Mucosa of stomach (tissue), 1 donor: Measurements from ENCODE around the gene GPATCH8.
A peak's percentile ranks its signal among the peaks of the same experiment; 100 is the strongest.
"Not testable (repeated sequence)": the region's sequence is repeated elsewhere in the genome, so short reads cannot be mapped to it uniquely, and the experiment has no call there.

ENCODE experiments used
- H3K27me3 ChIP-seq: one replicate; pipeline ENCODE4 v1.7.0; 2013; ENCODE audit warnings: mild to moderate bottlenecking, low read length; ENCODE audit not compliant: control insufficient read depth, insufficient read depth
- H3K36me3 ChIP-seq: one replicate; pipeline ENCODE4 v1.7.0; 2013; ENCODE audit warnings: low read length; ENCODE audit not compliant: control insufficient read depth, insufficient read depth
- H3K4me1 ChIP-seq: one replicate; pipeline ENCODE4 v1.7.0; 2013; ENCODE audit warnings: mild to moderate bottlenecking, low read length; ENCODE audit not compliant: control insufficient read depth, insufficient read depth
- H3K4me3 ChIP-seq: one replicate; pipeline ENCODE4 v1.7.0; 2013; ENCODE audit warnings: low read length
- H3K9ac ChIP-seq: one replicate; pipeline ENCODE4 v1.7.0; 2013; ENCODE audit warnings: mild to moderate bottlenecking, low read length, moderate library complexity
- H3K9me3 ChIP-seq: one replicate; pipeline ENCODE4 v1.7.0; 2013; ENCODE audit warnings: mild to moderate bottlenecking, low read length, moderate library complexity; ENCODE audit not compliant: control insufficient read depth
- donor health status: Pancreatic carcinoma.

GPATCH8 gene

DNA sequence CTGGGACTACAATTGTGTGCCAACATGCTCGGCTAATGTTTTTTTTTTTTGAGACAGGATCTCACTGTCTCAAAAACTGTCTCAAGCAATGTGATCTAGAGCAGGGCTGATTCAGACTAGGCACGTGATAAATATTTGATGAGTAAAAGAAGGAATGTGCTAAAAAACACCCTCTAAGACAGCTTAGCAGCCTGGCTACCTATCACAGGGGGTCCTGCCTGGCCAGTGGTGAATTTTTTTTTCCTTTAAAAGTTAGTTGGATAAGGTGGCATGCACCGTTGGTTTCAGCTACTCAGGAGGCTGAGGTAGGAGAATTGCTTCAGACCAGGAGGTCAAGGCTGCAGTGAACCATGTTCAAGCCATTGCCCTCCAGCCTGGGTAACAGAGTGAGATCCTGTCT, 14.8 kb upstream of the GPATCH8 start:
- peaks cover 3% of the 10 kb centered on the region for H3K27me3 ChIP-seq
- peaks cover under 1% of the 10 kb centered on the region for H3K4me1 ChIP-seq
- H3K36me3 ChIP-seq, result no peaks in the 10 kb centered on the region
- H3K4me3 ChIP-seq, result no peak overlapping the region
- H3K9me3 ChIP-seq, result no peaks in the 10 kb centered on the region
- no peak overlapping the region for H3K9ac ChIP-seq

DNA sequence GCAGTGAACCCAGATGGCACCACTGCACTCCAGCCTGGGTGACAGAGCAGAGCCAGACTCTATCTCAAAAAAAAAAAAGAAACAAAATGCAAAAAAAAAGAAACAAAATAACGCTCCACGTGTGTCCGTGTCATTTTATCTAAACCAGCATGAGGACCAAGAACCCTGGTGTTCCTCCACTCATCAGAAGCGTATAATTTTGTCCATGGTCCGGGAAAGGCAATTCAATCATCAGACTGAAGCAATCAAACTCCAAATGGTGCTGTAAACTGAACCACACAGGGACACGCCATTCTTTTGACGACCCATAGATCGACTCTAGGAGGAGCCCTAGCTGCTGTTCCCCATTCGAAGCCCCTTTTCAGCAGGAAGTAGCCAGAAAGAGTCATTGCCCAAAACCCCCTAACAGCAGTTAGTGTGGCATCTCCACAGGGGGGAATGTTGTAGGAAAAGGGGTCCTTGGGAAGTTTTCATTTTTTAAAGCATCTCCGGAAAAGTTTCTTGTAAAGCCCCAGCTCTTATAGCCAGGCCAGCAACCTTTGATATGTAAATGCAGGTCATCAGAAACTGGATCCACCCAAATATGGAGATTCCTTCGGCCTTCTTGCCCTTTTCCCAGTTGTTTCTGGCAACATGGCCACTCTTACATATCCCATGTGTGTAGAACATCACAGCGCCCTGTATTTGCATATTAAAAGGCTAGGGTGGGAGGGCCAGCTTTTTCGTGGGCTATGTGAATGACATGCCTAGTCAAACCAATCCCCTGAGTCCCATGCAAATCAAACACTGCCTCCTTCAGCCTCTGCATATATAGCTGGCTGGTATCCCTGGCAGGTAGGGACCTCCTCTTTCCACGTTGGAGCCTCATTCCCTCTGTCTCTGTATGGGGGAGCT, 8.3 kb upstream of the GPATCH8 start:
- not testable (repeated sequence) for H3K9ac ChIP-seq, H3K4me1 ChIP-seq, H3K36me3 ChIP-seq, H3K9me3 ChIP-seq, H3K27me3 ChIP-seq, H3K4me3 ChIP-seq

DNA sequence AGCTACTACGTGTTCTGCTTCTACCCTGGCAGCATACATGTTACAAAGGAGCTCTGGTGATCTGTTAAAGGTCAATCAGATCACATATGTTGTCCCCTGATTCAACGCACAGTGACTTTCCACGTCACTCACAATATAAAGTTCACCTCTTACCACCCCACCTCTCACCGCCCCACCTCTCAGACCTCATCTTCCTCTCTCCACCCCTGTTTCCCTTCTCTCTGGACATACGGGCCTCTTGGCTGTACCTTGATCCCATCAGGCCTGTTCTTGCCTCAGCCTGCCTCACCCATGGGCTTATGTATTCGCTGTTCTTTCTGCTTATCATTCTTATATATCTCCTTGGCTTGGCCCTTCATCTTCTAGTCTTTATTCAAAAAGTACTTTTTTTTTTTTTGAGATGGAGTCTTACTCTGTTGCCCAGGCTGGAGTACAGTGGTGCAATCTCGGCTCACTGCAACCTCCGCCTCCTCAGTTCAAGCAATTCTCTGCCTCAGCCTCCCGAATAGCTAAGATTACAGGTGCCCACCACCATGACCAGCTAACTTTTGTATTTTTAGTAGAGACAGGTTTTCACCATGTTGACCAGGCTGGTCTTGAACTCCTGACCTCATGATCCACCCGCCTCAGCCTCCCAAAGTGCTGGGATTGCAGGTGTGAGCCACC, 3.9 kb upstream of the GPATCH8 start:
- not testable (repeated sequence) for H3K4me1 ChIP-seq, H3K9me3 ChIP-seq, H3K36me3 ChIP-seq, H3K9ac ChIP-seq, H3K27me3 ChIP-seq, H3K4me3 ChIP-seq

DNA sequence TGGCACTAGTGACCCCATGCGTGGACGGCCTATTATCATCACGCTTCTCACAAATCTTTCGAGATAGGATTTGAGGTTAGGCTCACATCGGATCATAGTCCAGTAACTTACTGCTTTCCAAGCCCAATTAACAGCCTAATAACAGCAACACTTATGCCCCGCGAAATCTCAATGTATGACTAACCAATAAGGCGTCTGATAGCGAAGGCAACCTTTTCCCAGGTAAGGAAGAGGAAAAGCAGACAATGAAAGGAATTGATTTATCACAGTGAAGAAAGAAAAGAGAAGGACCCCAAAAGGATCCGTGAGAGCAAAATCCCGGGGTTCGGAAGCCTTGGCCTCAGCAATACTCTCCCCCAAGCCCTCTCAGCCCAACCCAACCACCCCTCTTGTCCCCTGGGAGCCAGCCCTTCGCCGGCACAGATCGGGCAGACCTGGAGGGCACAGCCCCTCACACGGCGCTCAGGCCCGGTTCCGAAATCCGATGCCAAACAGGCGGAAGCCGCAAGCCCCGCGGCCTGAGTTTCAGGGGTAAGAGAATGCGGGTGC, 534 bp downstream of the GPATCH8 start:
- Histone ChIP-seq H3K4me1 (peaks cover 7% of the 10 kb centered on the region), H3K36me3 (no peaks in the 10 kb centered on the region), H3K27me3 (peaks cover 4% of the 10 kb centered on the region), H3K9ac (peak overlapping the region; percentile 88), H3K9me3 (no peaks in the 10 kb centered on the region), H3K4me3 (peak overlapping the region; percentile 52)

DNA sequence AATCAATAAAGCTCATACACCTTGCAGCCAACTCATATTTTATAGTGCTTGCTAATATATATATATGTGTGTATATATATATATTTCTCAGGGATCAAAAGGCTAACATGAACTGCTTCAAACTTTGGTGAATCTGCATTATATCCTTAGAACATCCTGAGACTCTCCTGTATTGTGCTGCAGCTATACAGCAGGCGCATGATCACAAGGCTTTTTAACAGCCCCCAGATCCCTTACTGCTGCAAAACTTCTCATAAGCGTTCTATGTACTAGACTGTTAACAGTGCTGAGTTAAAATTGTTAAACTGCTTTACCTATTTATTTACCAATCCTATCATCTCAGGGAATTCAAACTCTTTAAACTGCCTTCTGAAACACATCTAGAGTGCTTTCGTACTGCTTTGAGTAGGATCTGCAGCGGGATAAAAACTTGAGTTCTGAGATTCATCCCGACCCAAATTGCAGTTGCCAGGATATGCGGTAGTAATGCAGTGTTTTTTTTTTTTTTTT, 1.3 kb downstream of the GPATCH8 start:
- peaks cover 7% of the 10 kb centered on the region for H3K4me1 ChIP-seq
- H3K4me3 ChIP-seq, result peak overlapping the region; percentile 52
- peak overlapping the region; percentile 88 for H3K9ac ChIP-seq
- no peaks in the 10 kb centered on the region for H3K9me3 ChIP-seq
- H3K27me3 ChIP-seq, result peaks cover 4% of the 10 kb centered on the region
- H3K36me3 ChIP-seq, result no peaks in the 10 kb centered on the region

DNA sequence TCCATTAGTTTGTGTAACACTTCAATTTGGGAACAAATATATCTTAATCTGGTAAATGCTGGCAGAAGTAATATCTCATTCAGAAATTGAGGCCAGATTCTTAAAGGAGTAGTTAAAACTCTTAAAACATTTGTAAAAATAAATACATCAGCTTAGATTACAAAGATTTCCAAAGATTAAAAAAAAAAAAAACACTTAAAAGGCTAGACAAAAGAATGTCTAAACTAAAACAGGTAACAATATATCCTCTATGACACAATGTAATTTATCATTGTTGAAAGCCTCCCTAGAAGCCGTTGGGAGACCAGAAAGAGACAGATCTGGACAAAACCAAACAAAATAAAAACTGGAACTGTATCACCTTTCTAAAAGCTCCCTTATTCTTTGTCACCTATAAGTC, 3.5 kb downstream of the GPATCH8 start:
- H3K4me1 ChIP-seq, result peaks cover 7% of the 10 kb centered on the region
- no peaks in the 10 kb centered on the region for H3K9me3 ChIP-seq
- H3K9ac ChIP-seq, result no peak overlapping the region
- H3K36me3 ChIP-seq, result no peaks in the 10 kb centered on the region
- no peak overlapping the region for H3K4me3 ChIP-seq
- H3K27me3 ChIP-seq, result no peaks in the 10 kb centered on the region

DNA sequence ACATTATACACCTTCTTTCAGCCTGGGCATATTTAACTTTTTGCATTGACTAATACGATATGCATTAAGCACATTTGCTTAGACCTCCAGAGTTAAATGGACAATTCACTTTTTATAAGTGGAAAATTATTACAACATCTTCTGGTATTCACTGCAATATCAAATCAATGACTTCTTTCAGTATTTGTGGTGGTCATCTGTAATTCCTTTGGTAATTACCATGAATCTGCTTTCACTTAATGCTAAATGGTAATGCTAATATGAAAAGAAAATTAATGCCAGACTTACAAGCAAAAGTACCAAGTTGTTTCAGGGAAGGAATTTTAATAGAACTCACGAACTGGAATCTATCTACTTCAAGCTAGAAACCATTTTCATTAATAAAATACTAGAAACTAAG, 6.4 kb downstream of the GPATCH8 start:
- Histone ChIP-seq H3K9ac (no peak overlapping the region), H3K4me1 (no peaks in the 10 kb centered on the region), H3K9me3 (no peaks in the 10 kb centered on the region), H3K36me3 (no peaks in the 10 kb centered on the region), H3K27me3 (no peaks in the 10 kb centered on the region), H3K4me3 (no peak overlapping the region)

DNA sequence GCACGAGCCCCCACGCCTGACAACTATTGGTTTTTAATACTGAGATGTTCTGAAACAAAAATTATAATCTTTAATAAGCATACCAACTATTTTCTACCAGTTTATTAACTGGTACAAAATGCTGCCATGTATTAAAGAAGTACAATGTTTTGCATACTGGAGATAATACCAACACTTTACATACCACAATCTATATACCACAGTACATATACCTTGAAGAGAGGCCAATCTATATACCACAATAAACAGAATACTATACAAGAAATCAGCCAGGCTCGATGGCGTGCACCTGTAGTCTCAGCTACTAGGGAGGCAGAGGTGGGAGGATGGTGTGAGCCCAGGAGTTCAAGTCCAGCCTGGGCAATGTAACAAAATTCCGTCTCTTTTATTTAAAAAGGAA, 9.9 kb downstream of the GPATCH8 start:
- no peaks in the 10 kb centered on the region for H3K27me3 ChIP-seq
- H3K9me3 ChIP-seq, result no peaks in the 10 kb centered on the region
- no peaks in the 10 kb centered on the region for H3K36me3 ChIP-seq
- H3K4me3 ChIP-seq, result no peak overlapping the region
- H3K4me1 ChIP-seq, result no peaks in the 10 kb centered on the region
- H3K9ac ChIP-seq, result no peak overlapping the region

DNA sequence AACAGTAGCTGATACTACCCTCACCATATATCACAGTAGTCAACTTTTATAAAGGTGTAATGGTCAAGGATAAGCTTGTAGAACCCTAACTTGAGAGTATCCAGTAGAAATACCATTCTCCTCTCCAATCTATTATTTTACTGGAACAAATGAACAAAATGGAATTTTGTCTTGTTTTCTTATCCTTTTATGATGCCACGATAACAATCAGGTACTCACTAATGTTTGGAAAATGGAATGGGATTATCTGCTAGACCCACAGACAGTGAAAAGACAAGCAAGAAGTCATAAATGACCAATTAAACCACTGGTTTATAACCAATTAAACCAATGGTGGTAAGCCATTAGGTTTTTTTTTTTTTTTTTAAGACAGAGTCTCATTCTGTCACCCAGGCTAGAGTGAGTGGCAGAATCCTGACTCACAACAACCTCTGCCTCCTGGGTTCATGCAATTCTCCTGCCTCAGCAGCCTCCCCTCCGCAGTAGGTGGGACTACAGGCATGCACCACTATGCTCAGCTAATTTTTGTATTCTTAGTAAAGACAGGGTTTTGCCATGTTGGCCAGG, 10.4 kb downstream of the GPATCH8 start:
- no peaks in the 10 kb centered on the region for H3K36me3 ChIP-seq
- no peaks in the 10 kb centered on the region for H3K4me1 ChIP-seq
- no peak overlapping the region for H3K4me3 ChIP-seq
- no peaks in the 10 kb centered on the region for H3K27me3 ChIP-seq
- no peaks in the 10 kb centered on the region for H3K9me3 ChIP-seq
- no peak overlapping the region for H3K9ac ChIP-seq

DNA sequence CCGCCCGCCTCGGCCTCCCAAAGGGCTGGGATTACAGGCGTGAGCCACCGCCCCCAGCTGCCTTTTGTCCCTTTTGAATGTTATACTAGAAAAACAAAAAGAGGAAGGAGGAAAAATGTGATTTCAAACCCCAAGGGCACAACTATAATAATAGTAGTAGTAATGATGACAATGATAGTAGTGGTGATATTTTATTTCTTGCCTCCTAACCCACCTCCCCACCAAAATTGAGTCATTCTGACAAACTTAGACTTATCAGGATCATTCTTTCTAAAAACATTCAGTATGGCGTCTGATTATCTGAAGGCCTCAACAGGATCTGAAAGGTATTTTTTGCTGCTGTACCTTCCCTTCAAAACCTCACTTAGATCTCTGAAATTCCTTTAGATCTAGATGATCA, 13.6 kb downstream of the GPATCH8 start:
- H3K9ac ChIP-seq, result no peak overlapping the region

DNA sequence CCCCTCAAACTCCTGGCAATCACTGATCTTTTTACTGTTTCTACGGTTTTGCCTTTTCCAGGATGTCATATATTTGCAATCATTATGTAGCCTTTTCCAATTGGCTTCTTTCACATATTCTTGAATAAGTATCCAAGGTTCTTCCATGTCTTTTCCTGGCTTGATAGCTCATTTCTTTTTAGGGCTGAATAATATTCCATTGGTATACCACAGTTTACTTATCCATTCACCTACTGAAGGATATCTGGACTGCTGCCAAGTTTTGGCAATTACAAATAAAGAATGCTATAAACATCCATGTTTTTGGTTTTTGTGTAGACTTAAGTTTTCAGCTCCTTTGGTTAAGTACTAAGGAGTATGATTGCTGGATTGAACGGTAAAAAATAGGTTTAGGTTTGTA, 16.0 kb downstream of the GPATCH8 start:
- Histone ChIP-seq H3K9ac (no peak overlapping the region), H3K36me3 (no peaks in the 10 kb centered on the region), H3K4me1 (no peaks in the 10 kb centered on the region), H3K27me3 (no peaks in the 10 kb centered on the region), H3K4me3 (no peak overlapping the region), H3K9me3 (no peaks in the 10 kb centered on the region)

More for the DNA sequence above, 13.6 kb downstream of the GPATCH8 start:
- no peaks in the 10 kb centered on the region for H3K4me1 ChIP-seq
- H3K9me3 ChIP-seq, result no peaks in the 10 kb centered on the region
- H3K4me3 ChIP-seq, result no peak overlapping the region
- no peaks in the 10 kb centered on the region for H3K27me3 ChIP-seq
- no peaks in the 10 kb centered on the region for H3K36me3 ChIP-seq

DNA sequence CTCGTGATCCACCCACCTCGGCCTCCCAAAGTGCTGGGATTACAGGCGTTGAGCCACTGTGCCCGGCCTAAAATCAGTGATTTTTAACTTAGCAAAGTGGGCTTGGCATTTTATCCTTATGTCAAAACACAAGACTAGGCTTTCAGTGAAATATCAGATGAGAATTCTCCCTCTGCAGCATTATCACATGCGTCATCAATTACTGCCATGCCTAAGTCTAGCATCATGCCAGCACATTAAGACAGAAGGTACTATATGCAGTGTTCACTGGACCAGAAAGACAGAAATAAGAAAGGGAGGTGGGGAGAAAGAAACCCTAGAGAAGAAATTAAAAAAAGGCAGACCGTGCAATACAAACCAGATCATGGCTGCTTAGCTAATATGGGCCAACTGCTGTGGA, 29.8 kb downstream of the GPATCH8 start:
- Histone ChIP-seq H3K4me1 (no peaks in the 10 kb centered on the region), H3K27me3 (no peaks in the 10 kb centered on the region), H3K9ac (no peak overlapping the region), H3K9me3 (no peaks in the 10 kb centered on the region), H3K36me3 (no peaks in the 10 kb centered on the region), H3K4me3 (no peak overlapping the region)
